Upper lobe of right lung (tissue), 1 donor: ENCODE results near the gene MAGI2. TPM values are rescaled to one million over a fixed set of nuclear protein-coding genes. Genes with fewer than 3 reads are reported as not detected.
"Not testable (repeated sequence)": the region's sequence is repeated elsewhere in the genome, so short reads cannot be mapped to it uniquely, and the experiment has no call there.

ENCODE experiments used
- ATAC-seq: fragments of 200-7000 bp; cut with Tn5 transposase; one replicate; pipeline ENCODE4 v1.9.1; 2020; ENCODE audit warnings: mild to moderate bottlenecking, moderate library complexity
- DNase-seq: peaks from one replicate; pipeline ENCODE4 v3.0.0-alpha.2; 2020
- H3K27ac ChIP-seq: fragments of 200-600 bp; one replicate; pipeline ENCODE4 v1.8.0; 2022
- H3K27me3 ChIP-seq: fragments of 200-600 bp; one replicate; pipeline ENCODE4 v1.8.0; 2022; ENCODE audit warnings: mild to moderate bottlenecking
- H3K36me3 ChIP-seq: fragments of 200-600 bp; one replicate; pipeline ENCODE4 v1.8.0; 2022
- H3K4me1 ChIP-seq: fragments of 200-600 bp; one replicate; pipeline ENCODE4 v1.8.0; 2022
- H3K4me3 ChIP-seq: fragments of 200-600 bp; one replicate; pipeline ENCODE4 v1.8.0; 2022; ENCODE audit warnings: mild to moderate bottlenecking
- H3K9me3 ChIP-seq: fragments of 200-600 bp; one replicate; pipeline ENCODE4 v1.8.0; 2022
- intact Hi-C: fragments of 100-400 bp; cut with DNase I; formaldehyde crosslinking; loops from one replicate; pipeline ENCODE4 v1.11.0; 2022
- total RNA-seq: library from RNA; stranded (reverse); fragmentation: NEBNext Ultra II Directional; extraction: Animal tissue kit (Norgen Biotek cat#: 25700); gene quantifications from one replicate; pipeline ENCODE4 v1.2.1, GENCODE V29; 2021
- TF ChIP-seq, protein P1 (sequence below): fragments of 200-600 bp; IDR thresholded peaks from one replicate; pipeline ENCODE4 v1.8.0; 2022; ENCODE audit warnings: antibody characterized with exemption
- donor health status: DM: no; HTN: yes; CAD: no; lungs with severe emphysema.

MAGI2 gene
- total RNA-seq, 1 donor from 2014 or later = 12.8 TPM

DNA sequence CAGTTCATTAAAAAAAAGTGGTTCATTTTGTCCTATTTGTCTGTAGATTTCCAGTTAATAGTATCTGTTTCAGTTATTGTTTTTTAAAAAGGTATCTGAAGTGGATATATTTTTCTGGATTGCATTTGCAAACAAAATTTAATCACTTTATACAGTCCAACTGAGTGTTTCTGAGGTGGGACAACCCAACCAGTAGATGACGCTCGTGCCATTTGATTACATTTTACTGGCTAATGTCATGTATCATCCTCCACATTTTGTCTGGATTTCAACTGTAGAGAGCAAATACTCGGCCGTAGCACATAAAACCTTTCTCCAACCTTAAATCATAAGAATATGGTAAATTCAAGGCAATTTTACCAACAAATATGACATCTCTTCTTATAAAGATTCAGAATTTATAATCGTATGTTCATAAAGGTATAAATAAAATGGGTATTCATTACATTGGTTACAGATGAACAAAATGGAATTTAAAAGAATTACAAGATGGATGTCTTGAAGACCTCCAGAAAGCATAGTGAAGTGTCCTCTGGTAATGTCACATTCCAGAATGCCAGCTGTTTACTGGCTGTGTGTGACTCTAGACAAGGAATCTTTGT lies 865.9 kb downstream of the MAGI2 start:
- Histone ChIP-seq H3K9me3 (no peaks in the 10 kb centered on the region), H3K27ac (no peak overlapping the region), H3K4me3 (no peak overlapping the region), H3K27me3 (no peaks in the 10 kb centered on the region), H3K36me3 (no peaks in the 10 kb centered on the region), H3K4me1 (no peaks in the 10 kb centered on the region)
- ATAC-seq (no peak), DNase-seq (no peak)
- TF ChIP-seq, protein P1, sequence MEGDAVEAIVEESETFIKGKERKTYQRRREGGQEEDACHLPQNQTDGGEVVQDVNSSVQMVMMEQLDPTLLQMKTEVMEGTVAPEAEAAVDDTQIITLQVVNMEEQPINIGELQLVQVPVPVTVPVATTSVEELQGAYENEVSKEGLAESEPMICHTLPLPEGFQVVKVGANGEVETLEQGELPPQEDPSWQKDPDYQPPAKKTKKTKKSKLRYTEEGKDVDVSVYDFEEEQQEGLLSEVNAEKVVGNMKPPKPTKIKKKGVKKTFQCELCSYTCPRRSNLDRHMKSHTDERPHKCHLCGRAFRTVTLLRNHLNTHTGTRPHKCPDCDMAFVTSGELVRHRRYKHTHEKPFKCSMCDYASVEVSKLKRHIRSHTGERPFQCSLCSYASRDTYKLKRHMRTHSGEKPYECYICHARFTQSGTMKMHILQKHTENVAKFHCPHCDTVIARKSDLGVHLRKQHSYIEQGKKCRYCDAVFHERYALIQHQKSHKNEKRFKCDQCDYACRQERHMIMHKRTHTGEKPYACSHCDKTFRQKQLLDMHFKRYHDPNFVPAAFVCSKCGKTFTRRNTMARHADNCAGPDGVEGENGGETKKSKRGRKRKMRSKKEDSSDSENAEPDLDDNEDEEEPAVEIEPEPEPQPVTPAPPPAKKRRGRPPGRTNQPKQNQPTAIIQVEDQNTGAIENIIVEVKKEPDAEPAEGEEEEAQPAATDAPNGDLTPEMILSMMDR = no peak
- intact Hi-C loops = no loop called here

DNA sequence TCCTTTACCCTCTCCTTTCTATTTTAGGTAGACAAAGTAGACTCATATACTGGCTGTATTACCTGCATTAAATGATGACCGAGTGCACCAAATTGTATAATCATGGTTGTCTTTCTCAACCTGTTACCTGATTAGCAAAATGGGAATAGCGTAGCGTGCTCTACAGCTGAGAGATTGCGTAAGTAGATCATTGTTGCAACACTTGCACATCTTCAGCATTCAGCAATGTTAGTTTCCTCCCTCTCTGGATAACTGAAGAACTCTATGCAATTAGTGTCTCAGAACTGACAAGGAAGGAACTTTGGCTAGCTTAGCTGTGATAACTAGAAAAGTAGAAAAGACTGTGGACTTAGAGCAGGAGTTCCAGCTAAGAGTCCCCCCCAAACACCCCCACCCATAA lies 867.5 kb downstream of the MAGI2 start:
- Histone ChIP-seq H3K27me3 (no peaks in the 10 kb centered on the region), H3K9me3 (no peaks in the 10 kb centered on the region), H3K36me3 (no peaks in the 10 kb centered on the region), H3K4me1 (no peaks in the 10 kb centered on the region), H3K27ac (no peak overlapping the region), H3K4me3 (no peak overlapping the region)
- ATAC-seq (no peak), DNase-seq (no peak)
- TF ChIP-seq, protein P1 = no peak
- intact Hi-C loops = no loop called here

DNA sequence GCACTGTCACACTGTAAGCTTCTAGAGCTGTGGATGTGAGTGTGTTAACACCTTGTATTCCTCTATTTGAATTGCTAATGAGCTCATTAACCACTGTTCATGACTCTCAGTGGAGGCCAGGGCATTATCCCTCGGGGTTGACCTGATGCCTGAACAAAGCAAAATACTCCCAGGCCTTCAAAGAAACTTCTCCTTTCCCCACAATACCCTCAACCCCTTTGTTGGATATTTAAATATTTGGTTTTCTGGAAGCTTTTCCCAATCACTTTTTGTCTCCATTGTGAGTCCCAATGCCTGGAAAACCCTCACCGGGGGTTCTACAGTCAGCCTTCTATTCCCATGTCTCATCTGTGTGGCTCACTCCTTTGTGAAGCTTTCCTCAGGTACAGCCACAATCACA lies 874.8 kb downstream of the MAGI2 start:
- Histone ChIP-seq H3K9me3 (no peaks in the 10 kb centered on the region), H3K27me3 (no peaks in the 10 kb centered on the region), H3K4me3 (no peak overlapping the region), H3K4me1 (no peaks in the 10 kb centered on the region), H3K27ac (no peak overlapping the region), H3K36me3 (no peaks in the 10 kb centered on the region)
- intact Hi-C loops = no loop called here
- ATAC-seq (no peak), DNase-seq (no peak)
- TF ChIP-seq, protein P1 = no peak

DNA sequence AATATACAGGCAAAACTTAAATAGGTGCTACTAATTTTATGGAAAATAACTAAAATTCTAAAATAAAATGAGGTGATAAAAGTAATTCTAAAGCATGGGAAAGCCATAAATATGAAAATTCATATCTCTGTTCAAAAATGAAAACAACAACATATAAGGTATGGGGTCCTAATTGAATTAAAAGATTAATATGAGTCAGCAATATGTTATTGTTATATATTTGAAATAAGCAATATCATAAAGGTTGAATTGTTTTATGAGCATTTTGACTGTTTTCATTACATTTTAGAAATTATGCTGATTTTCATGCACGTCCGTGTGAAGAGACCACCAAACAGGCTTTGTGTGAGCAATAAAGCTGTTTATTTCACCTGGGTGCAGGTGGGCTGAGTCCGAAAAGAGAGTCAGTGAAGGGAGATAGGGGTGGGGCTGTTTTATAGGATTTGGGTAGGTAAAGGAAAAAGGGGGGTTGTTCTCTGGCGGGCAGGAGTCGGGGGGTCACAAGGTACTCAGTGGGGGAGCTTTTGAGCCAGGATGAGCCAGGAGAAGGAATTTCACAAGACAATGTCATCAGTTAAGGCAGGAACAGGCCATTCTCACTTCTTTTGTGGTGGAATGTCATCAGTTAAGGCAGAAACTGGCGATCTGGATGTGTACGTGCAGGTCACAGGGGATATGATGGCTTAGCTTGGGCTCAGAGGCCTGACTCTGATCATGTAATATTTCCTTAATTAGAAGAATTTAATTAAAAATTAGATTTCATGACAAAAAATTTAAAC lies 876.1 kb downstream of the MAGI2 start:
- H3K36me3 ChIP-seq, H3K4me1 ChIP-seq, H3K27me3 ChIP-seq, DNase-seq, ATAC-seq, intact Hi-C loops, H3K4me3 ChIP-seq, H3K9me3 ChIP-seq, H3K27ac ChIP-seq: not testable (repeated sequence)

DNA sequence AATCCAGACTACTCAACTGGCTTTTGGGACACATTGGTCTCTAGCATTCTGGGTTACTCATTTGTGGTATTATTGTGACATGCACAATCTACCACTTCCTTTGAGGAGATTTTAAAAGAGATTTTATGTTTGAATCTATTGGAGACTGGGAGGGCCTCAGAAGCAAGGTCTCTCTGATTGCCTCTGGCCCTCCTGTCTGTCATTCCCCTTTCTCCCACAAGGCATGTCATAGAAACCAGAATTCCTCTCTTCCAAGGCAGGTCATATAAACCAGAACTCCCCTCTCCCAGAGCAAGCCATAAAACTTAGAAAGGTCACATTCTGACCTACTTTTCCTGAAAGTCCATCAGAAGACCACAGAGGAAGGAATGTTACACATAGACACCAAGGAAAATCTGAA lies 877.2 kb downstream of the MAGI2 start:
- Histone ChIP-seq H3K27me3 (no peaks in the 10 kb centered on the region), H3K9me3 (no peaks in the 10 kb centered on the region), H3K4me1 (no peaks in the 10 kb centered on the region), H3K36me3 (no peaks in the 10 kb centered on the region), H3K4me3 (no peak overlapping the region), H3K27ac (no peak overlapping the region)
- TF ChIP-seq, protein P1 = no peak
- ATAC-seq = no peak
- intact Hi-C loops = no loop called here
- DNase-seq = no peak

DNA sequence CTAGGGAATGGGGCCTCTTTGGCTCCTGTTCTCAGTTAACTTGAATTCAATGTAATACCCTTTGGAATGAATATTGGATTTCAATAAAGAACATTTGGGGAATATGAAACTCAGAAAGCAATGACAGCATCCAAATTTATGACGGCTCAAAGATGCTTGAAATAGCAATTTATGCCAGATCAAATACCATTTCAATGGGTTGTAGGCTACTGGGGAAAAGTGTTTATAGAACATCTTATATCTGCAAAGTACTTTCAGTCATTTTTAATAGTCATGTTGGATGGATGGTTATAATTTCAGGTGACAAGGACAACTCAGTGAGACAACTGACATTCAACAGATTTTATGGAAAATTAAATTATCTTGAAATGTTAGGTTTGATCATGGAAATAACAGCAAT lies 882.2 kb downstream of the MAGI2 start:
- Histone ChIP-seq H3K36me3 (no peaks in the 10 kb centered on the region), H3K4me1 (no peaks in the 10 kb centered on the region), H3K27ac (no peak overlapping the region), H3K27me3 (no peaks in the 10 kb centered on the region), H3K9me3 (no peaks in the 10 kb centered on the region), H3K4me3 (no peak overlapping the region)
- TF ChIP-seq, protein P1 = no peak
- ATAC-seq = no peak
- intact Hi-C loops = no loop called here
- DNase-seq = no peak
